Mesendoderm (in vitro differentiated cells): ENCODE data around the gene CUL4A.
"Not testable (repeated sequence)": the region's sequence is repeated elsewhere in the genome, so short reads cannot be mapped to it uniquely, and the experiment has no call there.

Experiments used
- DNase-seq: peaks from one replicate; pipeline ENCODE4 v3.0.0; 2013
- H2AK5ac ChIP-seq: 2 replicates; pipeline ENCODE4 v1.6.1; 2013; ENCODE audit warnings: low read length, inconsistent platforms
- H2BK120ac ChIP-seq: 2 replicates; pipeline ENCODE4 v1.6.1; 2013; ENCODE audit warnings: low read depth, mild to moderate bottlenecking, low read length, moderate library complexity, mixed read lengths
- H2BK15ac ChIP-seq: replicated peaks from 2 replicates; pipeline ENCODE4 v1.6.1; 2013; ENCODE audit warnings: low read depth, mild to moderate bottlenecking, moderate library complexity
- H2BK5ac ChIP-seq: 2 replicates; pipeline ENCODE4 v1.6.1; 2013; ENCODE audit warnings: low read length, inconsistent platforms
- H3K18ac ChIP-seq: 2 replicates; pipeline ENCODE4 v1.6.1; 2013; ENCODE audit warnings: mild to moderate bottlenecking, low read length, mixed read lengths
- H3K23ac ChIP-seq: one replicate; pipeline ENCODE4 v1.6.1; 2013; ENCODE audit warnings: low read length
- H3K27ac ChIP-seq: 2 replicates; pipeline ENCODE4 v1.5.1; 2013; ENCODE audit warnings: low read depth, mild to moderate bottlenecking, inconsistent platforms, low read length, moderate library complexity
- H3K27me3 ChIP-seq: 2 replicates; pipeline ENCODE4 v1.6.1; 2013; ENCODE audit warnings: low read length, control low read depth, mild to moderate bottlenecking, inconsistent platforms; ENCODE audit not compliant: insufficient read depth, poor library complexity
- H3K36me3 ChIP-seq: 2 replicates; pipeline ENCODE4 v1.6.1; 2013; ENCODE audit warnings: low read length, inconsistent platforms; ENCODE audit not compliant: control insufficient read depth, insufficient read depth
- H3K4ac ChIP-seq: one replicate; pipeline ENCODE4 v1.6.1; 2013; ENCODE audit warnings: low read depth, mild to moderate bottlenecking, low read length, moderate library complexity
- H3K4me1 ChIP-seq: 2 replicates; pipeline ENCODE4 v1.6.1; 2013; ENCODE audit warnings: low read depth, low read length, inconsistent platforms; ENCODE audit not compliant: control insufficient read depth
- H3K4me2 ChIP-seq: 2 replicates; pipeline ENCODE4 v1.6.1; 2013; ENCODE audit warnings: low read length
- H3K4me3 ChIP-seq: 2 replicates; pipeline ENCODE4 v1.5.1; 2013; ENCODE audit warnings: mild to moderate bottlenecking, low read length
- H3K56ac ChIP-seq: one replicate; pipeline ENCODE4 v1.6.1; 2013; ENCODE audit warnings: low read length
- H3K79me1 ChIP-seq: 2 replicates; pipeline ENCODE4 v1.6.1; 2013; ENCODE audit warnings: low read length, inconsistent platforms
- H3K79me2 ChIP-seq: 2 replicates; pipeline ENCODE4 v1.6.1; 2013; ENCODE audit warnings: mild to moderate bottlenecking, low read length; ENCODE audit not compliant: control insufficient read depth, insufficient read depth
- H3K9ac ChIP-seq: 2 replicates; pipeline ENCODE4 v1.6.1; 2013; ENCODE audit warnings: low read length, inconsistent platforms
- H4K5ac ChIP-seq: one replicate; pipeline ENCODE4 v1.6.1; 2013; ENCODE audit warnings: low read length
- H4K8ac ChIP-seq: one replicate; pipeline ENCODE4 v1.6.1; 2013; ENCODE audit warnings: low read depth, mild to moderate bottlenecking, control low read depth, low read length, moderate library complexity
- WGBS: extraction: QIAGEN DNeasy Blood & Tissue Kit; methylation state at CpG from one replicate; pipeline ENCODE4 v1.1.7; 2013; ENCODE audit warnings: low lambda C conversion rate, missing lambda C conversion rate; ENCODE audit not compliant: insufficient coverage; ENCODE audit errors: extremely low coverage; 5-methylcytosine and 5-hydroxymethylcytosine counted together

CUL4A gene

GRCh38 chr13:113263016-113263415 is 53.6 kb downstream of the CUL4A start:
- H2AK5ac ChIP-seq, H3K79me1 ChIP-seq, H3K4me2 ChIP-seq, H4K5ac ChIP-seq, H3K79me2 ChIP-seq, H3K27me3 ChIP-seq, H2BK5ac ChIP-seq, H2BK15ac ChIP-seq, H3K27ac ChIP-seq, H3K4me1 ChIP-seq, H3K9ac ChIP-seq, H3K56ac ChIP-seq, H3K23ac ChIP-seq, H3K4me3 ChIP-seq, H3K4ac ChIP-seq, H2BK120ac ChIP-seq, H4K8ac ChIP-seq, DNase-seq, H3K18ac ChIP-seq: not testable (repeated sequence)
- peaks cover 10% of the 10 kb centered on the region for H3K36me3 ChIP-seq
- WGBS: no CpG with 5 or more reads among the region's 14 CpGs

- H3K79me2 ChIP-seq: no peaks in the 10 kb centered on the region
- no peak overlapping the region for H3K4ac ChIP-seq
- H3K79me1 ChIP-seq: no peaks in the 10 kb centered on the region
- WGBS: no CpG with 5 or more reads among the region's 20 CpGs
- H3K4me3 ChIP-seq: no peak overlapping the region
- H3K4me2 ChIP-seq: no peak overlapping the region
- H3K18ac ChIP-seq: no peak overlapping the region
- no peak overlapping the region for H3K56ac ChIP-seq
- H2BK5ac ChIP-seq: no peak overlapping the region
- H3K27ac ChIP-seq: no peak overlapping the region
- peaks cover 3% of the 10 kb centered on the region for H3K36me3 ChIP-seq
- peak; percentile 7 for DNase-seq
- no peak overlapping the region for H2AK5ac ChIP-seq
- H2BK15ac ChIP-seq: no peak overlapping the region
- no peaks in the 10 kb centered on the region for H3K4me1 ChIP-seq
- no peak overlapping the region for H4K5ac ChIP-seq
- H3K9ac ChIP-seq: no peak overlapping the region
- H4K8ac ChIP-seq: no peak overlapping the region
- no peaks in the 10 kb centered on the region for H3K27me3 ChIP-seq
- no peak overlapping the region for H3K23ac ChIP-seq
- no peak overlapping the region for H2BK120ac ChIP-seq
Measured at GRCh38 chr13:113267642-113268405, 58.4 kb downstream of the CUL4A start.

- Histone ChIP-seq H2AK5ac (no peak overlapping the region), H3K36me3 (no peaks in the 10 kb centered on the region), H2BK120ac (no peak overlapping the region), H3K18ac (no peak overlapping the region), H2BK15ac (no peak overlapping the region), H3K27ac (no peak overlapping the region), H3K4me3 (no peak overlapping the region), H3K27me3 (no peaks in the 10 kb centered on the region), H3K4ac (no peak overlapping the region), H3K4me2 (no peak overlapping the region), H4K5ac (no peak overlapping the region), H3K79me1 (no peaks in the 10 kb centered on the region), H3K9ac (no peak overlapping the region), H3K4me1 (no peaks in the 10 kb centered on the region), H4K8ac (no peak overlapping the region), H3K56ac (no peak overlapping the region), H3K23ac (no peak overlapping the region), H3K79me2 (no peaks in the 10 kb centered on the region), H2BK5ac (no peak overlapping the region)
- no CpG with 5 or more reads among the region's 2 CpGs for WGBS
- no peak for DNase-seq
Measured at GRCh38 chr13:113272031-113272430, 62.6 kb downstream of the CUL4A start.

- Histone ChIP-seq H3K79me1 (no peaks in the 10 kb centered on the region), H3K4me2 (no peak overlapping the region), H3K4me3 (no peak overlapping the region), H3K9ac (no peak overlapping the region), H3K18ac (no peak overlapping the region), H3K36me3 (no peaks in the 10 kb centered on the region), H3K23ac (no peak overlapping the region), H3K56ac (no peak overlapping the region), H3K79me2 (no peaks in the 10 kb centered on the region), H4K5ac (no peak overlapping the region), H2BK15ac (no peak overlapping the region), H2BK120ac (no peak overlapping the region), H4K8ac (no peak overlapping the region), H2BK5ac (no peak overlapping the region), H3K4ac (no peak overlapping the region), H3K27ac (no peak overlapping the region), H3K27me3 (no peaks in the 10 kb centered on the region), H2AK5ac (no peak overlapping the region), H3K4me1 (no peaks in the 10 kb centered on the region)
- WGBS: no CpG with 5 or more reads among the region's 10 CpGs
- DNase-seq: no peak
Measured at GRCh38 chr13:113272701-113273181, 63.3 kb downstream of the CUL4A start.

GRCh38 chr13:113273321-113273720 is 63.9 kb downstream of the CUL4A start:
- H3K4me3 ChIP-seq: no peak overlapping the region

More at GRCh38 chr13:113273321-113273720, 63.9 kb downstream of the CUL4A start:
- no peak overlapping the region for H2BK5ac ChIP-seq
- H4K8ac ChIP-seq: no peak overlapping the region
- no peak overlapping the region for H2BK120ac ChIP-seq
- no peak overlapping the region for H3K9ac ChIP-seq
- H3K4ac ChIP-seq: no peak overlapping the region
- no peak overlapping the region for H3K27ac ChIP-seq
- H3K79me1 ChIP-seq: no peaks in the 10 kb centered on the region
- H3K4me1 ChIP-seq: no peaks in the 10 kb centered on the region
- no peak overlapping the region for H4K5ac ChIP-seq
- H3K27me3 ChIP-seq: no peaks in the 10 kb centered on the region
- no peak overlapping the region for H2BK15ac ChIP-seq
- H3K4me2 ChIP-seq: no peak overlapping the region
- WGBS: no CpG with 5 or more reads among the region's 6 CpGs
- H3K18ac ChIP-seq: no peak overlapping the region
- no peak overlapping the region for H2AK5ac ChIP-seq
- H3K36me3 ChIP-seq: no peaks in the 10 kb centered on the region
- H3K23ac ChIP-seq: no peak overlapping the region
- no peak for DNase-seq
- no peak overlapping the region for H3K56ac ChIP-seq
- H3K79me2 ChIP-seq: no peaks in the 10 kb centered on the region
